Progenitor cell of endocrine pancreas (in vitro differentiated cells): ENCODE data around the gene ZNF892. TPM values are rescaled to one million over a fixed set of nuclear protein-coding genes. Genes with fewer than 3 reads are reported as not detected.

Experiments
- DNase-seq: peaks from one replicate; pipeline ENCODE4 v3.0.0; 2021; ENCODE audit warnings: low spot score; ENCODE audit not compliant: unreplicated experiment
- H3K27ac Mint-ChIP-seq: 2 replicates; pipeline ENCODE4 v1.8.0; 2021; ENCODE audit warnings: mild to moderate bottlenecking, moderate library complexity, mixed read lengths
- H3K27me3 Mint-ChIP-seq: 2 replicates; pipeline ENCODE4 v1.8.0; 2021; ENCODE audit warnings: mixed read lengths
- H3K36me3 Mint-ChIP-seq: 2 replicates; pipeline ENCODE4 v1.8.0; 2022; ENCODE audit warnings: mixed read lengths; ENCODE audit not compliant: insufficient read depth
- H3K4me1 Mint-ChIP-seq: 2 replicates; pipeline ENCODE4 v1.8.0; 2021; ENCODE audit warnings: low read depth, mixed read lengths
- H3K4me3 Mint-ChIP-seq: 2 replicates; pipeline ENCODE4 v1.8.0; 2021; ENCODE audit warnings: low read depth, mild to moderate bottlenecking, moderate library complexity, mixed read lengths
- H3K9me3 Mint-ChIP-seq: 2 replicates; pipeline ENCODE4 v1.8.0; 2021; ENCODE audit warnings: low read depth, mixed read lengths
- total RNA-seq: library from RNA; stranded (reverse); gene quantifications from 2 replicates; pipeline ENCODE4 v1.2.1, GENCODE V29; 2021
- TF ChIP-seq, protein P1 (sequence below): fragments of 200-600 bp; sonication (generic); IDR thresholded peaks from one replicate; pipeline ENCODE4 v1.5.0; 2021; ENCODE audit warnings: antibody characterized with exemption, mild to moderate bottlenecking; ENCODE audit not compliant: unreplicated experiment

Gene ZNF892
- total RNA-seq, 1 donor from 2014 or later: 18.0 TPM

DNA sequence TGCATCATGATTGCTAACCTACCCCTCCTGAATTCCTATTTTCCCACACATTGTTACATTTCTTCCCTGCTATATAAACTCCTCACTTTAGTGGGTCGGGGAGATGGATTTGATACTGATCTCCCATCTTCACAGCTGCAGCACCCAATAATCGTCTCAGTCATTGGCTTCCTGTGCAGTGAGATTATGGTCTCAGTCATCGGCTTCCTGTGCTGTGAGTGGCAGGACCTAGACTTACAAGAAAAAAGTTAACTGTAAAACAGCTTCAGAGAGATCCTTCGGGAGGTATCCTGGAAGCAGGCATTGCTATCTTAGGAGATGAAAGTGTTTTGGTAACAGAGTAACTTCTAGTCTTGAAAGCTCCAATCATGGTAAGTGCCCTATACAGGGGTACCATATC lies 3.4 kb upstream of the ZNF892 start:
- no peak overlapping the region for H3K4me3 Mint-ChIP-seq
- TF ChIP-seq, protein P1, sequence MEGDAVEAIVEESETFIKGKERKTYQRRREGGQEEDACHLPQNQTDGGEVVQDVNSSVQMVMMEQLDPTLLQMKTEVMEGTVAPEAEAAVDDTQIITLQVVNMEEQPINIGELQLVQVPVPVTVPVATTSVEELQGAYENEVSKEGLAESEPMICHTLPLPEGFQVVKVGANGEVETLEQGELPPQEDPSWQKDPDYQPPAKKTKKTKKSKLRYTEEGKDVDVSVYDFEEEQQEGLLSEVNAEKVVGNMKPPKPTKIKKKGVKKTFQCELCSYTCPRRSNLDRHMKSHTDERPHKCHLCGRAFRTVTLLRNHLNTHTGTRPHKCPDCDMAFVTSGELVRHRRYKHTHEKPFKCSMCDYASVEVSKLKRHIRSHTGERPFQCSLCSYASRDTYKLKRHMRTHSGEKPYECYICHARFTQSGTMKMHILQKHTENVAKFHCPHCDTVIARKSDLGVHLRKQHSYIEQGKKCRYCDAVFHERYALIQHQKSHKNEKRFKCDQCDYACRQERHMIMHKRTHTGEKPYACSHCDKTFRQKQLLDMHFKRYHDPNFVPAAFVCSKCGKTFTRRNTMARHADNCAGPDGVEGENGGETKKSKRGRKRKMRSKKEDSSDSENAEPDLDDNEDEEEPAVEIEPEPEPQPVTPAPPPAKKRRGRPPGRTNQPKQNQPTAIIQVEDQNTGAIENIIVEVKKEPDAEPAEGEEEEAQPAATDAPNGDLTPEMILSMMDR: no peak
- H3K9me3 Mint-ChIP-seq: peaks cover 3% of the 10 kb centered on the region
- H3K4me1 Mint-ChIP-seq: peaks cover 12% of the 10 kb centered on the region
- no peak for DNase-seq
- peaks cover 8% of the 10 kb centered on the region for H3K36me3 Mint-ChIP-seq
- H3K27ac Mint-ChIP-seq: no peak overlapping the region
- H3K27me3 Mint-ChIP-seq: peaks cover 20% of the 10 kb centered on the region

DNA sequence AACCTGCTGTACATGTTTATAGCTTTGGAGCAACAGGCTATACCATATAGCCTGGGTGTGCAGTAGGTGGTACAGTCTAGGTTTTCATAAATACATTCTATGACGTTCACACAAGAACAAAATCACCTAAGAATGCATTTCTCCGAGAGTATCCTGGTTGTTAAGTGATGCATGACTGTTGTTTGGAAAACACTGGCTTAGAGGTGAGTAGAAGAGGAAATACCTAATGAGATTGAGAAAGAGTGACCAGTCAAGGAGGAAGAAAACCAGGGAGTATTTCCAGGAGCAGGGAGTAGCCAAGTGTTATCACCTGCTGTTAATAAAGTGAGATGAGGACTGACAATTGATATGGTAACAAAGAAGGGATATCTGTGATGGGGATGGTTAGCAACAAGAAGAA lies 2.9 kb upstream of the ZNF892 start:
- Mint-ChIP-seq H3K36me3 (peaks cover 12% of the 10 kb centered on the region), H3K4me1 (peaks cover 12% of the 10 kb centered on the region), H3K9me3 (peaks cover 8% of the 10 kb centered on the region), H3K4me3 (no peak overlapping the region), H3K27ac (no peak overlapping the region), H3K27me3 (peaks cover 15% of the 10 kb centered on the region)
- no peak for DNase-seq
- TF ChIP-seq, protein P1: no peak

DNA sequence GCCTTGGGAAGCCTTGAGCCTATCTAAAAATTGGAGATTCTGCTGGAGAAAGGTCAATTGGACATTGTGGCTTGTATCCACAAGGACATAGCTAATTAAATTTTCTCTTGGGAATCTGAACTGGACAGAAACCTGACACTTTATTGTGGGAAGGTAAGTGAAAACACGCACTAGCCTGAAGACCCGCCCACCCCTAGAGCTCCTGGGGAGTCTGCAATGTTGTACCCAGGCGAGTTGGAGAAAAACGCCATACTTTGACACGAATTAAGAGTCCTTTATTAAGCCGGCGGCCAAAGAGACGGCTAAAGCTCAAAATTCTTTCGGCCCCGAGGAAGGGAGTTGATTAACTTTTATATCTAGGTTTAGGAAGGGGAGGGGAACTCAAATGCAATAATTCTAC lies 1.2 kb upstream of the ZNF892 start:
- H3K4me1 Mint-ChIP-seq: peaks cover 12% of the 10 kb centered on the region
- peaks cover 19% of the 10 kb centered on the region for H3K9me3 Mint-ChIP-seq
- no peak for DNase-seq
- H3K27me3 Mint-ChIP-seq: peaks cover 2% of the 10 kb centered on the region
- peak overlapping the region; percentile 96 for H3K27ac Mint-ChIP-seq
- H3K36me3 Mint-ChIP-seq: peaks cover 24% of the 10 kb centered on the region
- peak overlapping the region; percentile 93 for H3K4me3 Mint-ChIP-seq
- TF ChIP-seq, protein P1: no peak

- peaks cover 2% of the 10 kb centered on the region for H3K27me3 Mint-ChIP-seq
- peaks cover 32% of the 10 kb centered on the region for H3K9me3 Mint-ChIP-seq
- DNase-seq: no peak
- peak overlapping the region; percentile 96 for H3K27ac Mint-ChIP-seq
- H3K36me3 Mint-ChIP-seq: peaks cover 42% of the 10 kb centered on the region
- peak overlapping the region; percentile 93 for H3K4me3 Mint-ChIP-seq
- TF ChIP-seq, protein P1: no peak
- peaks cover 12% of the 10 kb centered on the region for H3K4me1 Mint-ChIP-seq
Measured at GRCh38 chr2:95208106-95208505, 785 bp downstream of the ZNF892 start.

DNA sequence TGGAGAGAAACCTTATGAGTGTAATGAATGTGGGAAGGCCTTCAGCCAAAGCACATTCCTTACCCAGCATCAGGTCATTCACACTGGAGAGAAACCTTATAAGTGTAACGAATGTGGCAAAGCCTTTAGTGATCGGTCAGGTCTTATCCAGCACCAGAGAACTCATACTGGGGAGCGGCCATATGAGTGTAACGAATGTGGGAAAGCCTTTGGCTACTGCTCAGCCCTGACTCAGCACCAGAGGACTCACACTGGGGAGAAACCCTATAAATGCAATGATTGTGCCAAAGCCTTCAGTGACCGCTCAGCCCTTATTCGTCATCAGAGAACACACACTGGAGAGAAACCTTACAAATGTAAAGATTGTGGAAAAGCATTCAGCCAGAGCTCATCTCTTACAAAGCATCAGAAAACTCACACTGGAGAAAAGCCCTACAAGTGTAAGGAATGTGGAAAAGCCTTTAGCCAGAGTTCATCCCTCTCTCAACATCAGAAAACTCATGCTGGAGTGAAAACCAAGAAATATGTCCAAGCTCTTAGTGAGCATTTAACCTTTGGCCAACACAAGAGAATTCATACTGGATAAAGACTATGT lies 7.8 kb downstream of the ZNF892 start:
- Mint-ChIP-seq H3K36me3 (peaks cover 96% of the 10 kb centered on the region), H3K27ac (no peak overlapping the region), H3K27me3 (no peaks in the 10 kb centered on the region), H3K4me1 (no peaks in the 10 kb centered on the region), H3K4me3 (no peak overlapping the region), H3K9me3 (peaks cover 81% of the 10 kb centered on the region)
- DNase-seq: no peak
- TF ChIP-seq, protein P1: no peak
